ENCODE data around the gene SPOCD1. TPM values are rescaled to one million over a fixed set of nuclear protein-coding genes. Genes with fewer than 3 reads are reported as not detected.
A peak's percentile ranks its signal among the peaks of the same experiment; 100 is the strongest.

Gene SPOCD1
- total RNA-seq, 1 experiment from 2014 or later, result 10.2 TPM

GRCh38 chr1:31843506-31843905 is 27.7 kb upstream of the SPOCD1 start:
- H4K20me1 ChIP-seq (ENCODE audit: insufficient read depth), result no peaks in the 10 kb centered on the region
- no peaks in the 10 kb centered on the region for H3K36me3 ChIP-seq (ENCODE audit: low read depth)
- H3K9me2 ChIP-seq (ENCODE audit: insufficient read depth), result no peaks in the 10 kb centered on the region
- TF ChIP-seq EZH2 (IDR thresholded peaks at IDR 0.05; ENCODE audit: low read depth) (no peak), CTCF (conservative IDR thresholded peaks at IDR 0.05) (no peak)
- no peaks in the 10 kb centered on the region for H3K9me3 ChIP-seq (ENCODE audit: insufficient read depth, low read depth)
- no peaks in the 10 kb centered on the region for H3K4me1 ChIP-seq (replicated peaks; ENCODE audit: insufficient read depth)
- BruUV-seq (replicated peaks), result no TSS peak
- intact Hi-C loops (cut with micrococcal nuclease; ENCODE audit: unreplicated experiment), result no loop called here
- peaks cover 8% of the 10 kb centered on the region; the same call in 1 of the 2 replicates for H3F3A ChIP-seq (ENCODE audit: insufficient read depth, low read depth)
- H2AFZ ChIP-seq, result no peak overlapping the region
- H3K27ac ChIP-seq, result no peak overlapping the region
- no peak overlapping the region for H3K4me3 ChIP-seq
- no peaks in the 10 kb centered on the region for H3K27me3 ChIP-seq (ENCODE audit: insufficient read depth, low read depth)
- no peak overlapping the region for H3K4me2 ChIP-seq
- DNase-seq, result peak; percentile 9 to 53
- H3K79me2 ChIP-seq (ENCODE audit: low read depth), result no peaks in the 10 kb centered on the region
- ChIA-PET CTCF (interaction anchor here (0.6 kb wide), 1 partner anchor 405 kb away, joined by 3 read pairs; no protein-coding TSS in a partner anchor), POLR2A (ENCODE audit: unreplicated experiment) (no interaction called here)

GRCh38 chr1:31839662-31840343 is 24.0 kb upstream of the SPOCD1 start:
- DNase-seq, result no peak
- no TSS peak for BruUV-seq (replicated peaks)
- H3F3A ChIP-seq (ENCODE audit: insufficient read depth, low read depth), result peaks cover 8% of the 10 kb centered on the region; the same call in 1 of the 2 replicates
- ChIA-PET CTCF (interaction anchor here (0.6 kb wide), 1 partner anchor 60 kb away, joined by 3 read pairs; no protein-coding TSS in a partner anchor), POLR2A (ENCODE audit: unreplicated experiment) (no interaction called here)
- no peak overlapping the region for H3K27ac ChIP-seq
- no peak overlapping the region for H2AFZ ChIP-seq
- no peaks in the 10 kb centered on the region for H3K4me1 ChIP-seq (replicated peaks; ENCODE audit: insufficient read depth)
- no peaks in the 10 kb centered on the region for H3K9me2 ChIP-seq (ENCODE audit: insufficient read depth)
- no peaks in the 10 kb centered on the region for H3K9me3 ChIP-seq (ENCODE audit: insufficient read depth, low read depth)
- no peaks in the 10 kb centered on the region for H3K79me2 ChIP-seq (ENCODE audit: low read depth)
- TF ChIP-seq EZH2 (IDR thresholded peaks at IDR 0.05; ENCODE audit: low read depth) (no peak), CTCF (conservative IDR thresholded peaks at IDR 0.05) (no peak)
- no peak overlapping the region for H3K4me2 ChIP-seq
- H4K20me1 ChIP-seq (ENCODE audit: insufficient read depth), result no peaks in the 10 kb centered on the region
- no peaks in the 10 kb centered on the region for H3K36me3 ChIP-seq (ENCODE audit: low read depth)
- intact Hi-C loops (cut with micrococcal nuclease; ENCODE audit: unreplicated experiment), result no loop called here
- H3K4me3 ChIP-seq, result no peak overlapping the region
- no peaks in the 10 kb centered on the region for H3K27me3 ChIP-seq (ENCODE audit: insufficient read depth, low read depth)

DNA sequence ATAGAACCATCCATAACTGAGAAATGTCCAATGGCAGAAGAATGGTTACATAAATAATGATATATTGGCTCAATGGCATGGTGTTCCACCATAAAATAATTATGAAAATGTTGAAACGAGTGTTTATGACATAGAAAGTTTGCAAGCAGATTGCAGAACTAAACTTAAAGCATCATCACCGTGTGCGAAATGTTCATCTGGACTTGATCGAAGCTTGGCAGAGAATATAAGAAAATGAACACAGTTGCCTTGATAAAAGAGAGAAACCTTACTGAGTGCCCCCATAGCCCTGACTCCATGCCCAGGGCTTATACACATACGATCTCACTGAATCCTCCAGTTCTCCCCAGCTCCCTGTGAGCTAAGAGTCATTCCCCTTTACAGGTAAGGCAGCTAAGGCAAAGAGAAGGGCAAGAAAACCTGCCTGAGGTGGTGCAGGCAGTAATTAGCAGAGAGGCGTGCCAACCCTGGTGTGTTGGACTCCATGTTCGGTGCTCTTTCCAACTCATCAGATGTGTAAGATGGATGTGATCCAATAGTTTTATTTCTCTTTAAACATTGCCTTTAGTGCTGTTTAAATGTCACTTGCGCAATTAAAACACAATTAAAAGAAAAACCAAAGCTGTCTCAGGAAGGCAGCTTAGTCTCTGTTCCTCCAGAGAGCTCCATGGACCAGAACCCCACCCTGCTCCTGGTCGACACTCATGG is 21.8 kb upstream of the SPOCD1 start:
- Histone ChIP-seq H4K20me1 (ENCODE audit: insufficient read depth) (no peaks in the 10 kb centered on the region), H3K9me2 (ENCODE audit: insufficient read depth) (no peaks in the 10 kb centered on the region), H3K4me3 (no peak overlapping the region), H3K36me3 (ENCODE audit: low read depth) (no peaks in the 10 kb centered on the region), H2AFZ (no peak overlapping the region), H3K4me1 (replicated peaks; ENCODE audit: insufficient read depth) (no peaks in the 10 kb centered on the region), H3K27me3 (ENCODE audit: insufficient read depth, low read depth) (no peaks in the 10 kb centered on the region), H3K79me2 (ENCODE audit: low read depth) (no peaks in the 10 kb centered on the region), H3K4me2 (no peak overlapping the region), H3F3A (ENCODE audit: insufficient read depth, low read depth) (no peaks in the 10 kb centered on the region), H3K27ac (no peak overlapping the region), H3K9me3 (ENCODE audit: insufficient read depth, low read depth) (no peaks in the 10 kb centered on the region)
- POLR2A ChIA-PET (ENCODE audit: unreplicated experiment), result no interaction called here
- no peak for DNase-seq
- CTCF ChIA-PET, result no interaction called here
- intact Hi-C loops (cut with micrococcal nuclease; ENCODE audit: unreplicated experiment), result no loop called here
- no TSS peak for BruUV-seq (replicated peaks)
- TF ChIP-seq EZH2 (IDR thresholded peaks at IDR 0.05; ENCODE audit: low read depth), result no peak
